ENCODE data around the gene PEPD. TPM values are rescaled to one million over a fixed set of nuclear protein-coding genes. Genes with fewer than 3 reads are reported as not detected.

The PEPD gene
- total RNA-seq, 1 experiment from 2014 or later, result 18.3 TPM

DNA sequence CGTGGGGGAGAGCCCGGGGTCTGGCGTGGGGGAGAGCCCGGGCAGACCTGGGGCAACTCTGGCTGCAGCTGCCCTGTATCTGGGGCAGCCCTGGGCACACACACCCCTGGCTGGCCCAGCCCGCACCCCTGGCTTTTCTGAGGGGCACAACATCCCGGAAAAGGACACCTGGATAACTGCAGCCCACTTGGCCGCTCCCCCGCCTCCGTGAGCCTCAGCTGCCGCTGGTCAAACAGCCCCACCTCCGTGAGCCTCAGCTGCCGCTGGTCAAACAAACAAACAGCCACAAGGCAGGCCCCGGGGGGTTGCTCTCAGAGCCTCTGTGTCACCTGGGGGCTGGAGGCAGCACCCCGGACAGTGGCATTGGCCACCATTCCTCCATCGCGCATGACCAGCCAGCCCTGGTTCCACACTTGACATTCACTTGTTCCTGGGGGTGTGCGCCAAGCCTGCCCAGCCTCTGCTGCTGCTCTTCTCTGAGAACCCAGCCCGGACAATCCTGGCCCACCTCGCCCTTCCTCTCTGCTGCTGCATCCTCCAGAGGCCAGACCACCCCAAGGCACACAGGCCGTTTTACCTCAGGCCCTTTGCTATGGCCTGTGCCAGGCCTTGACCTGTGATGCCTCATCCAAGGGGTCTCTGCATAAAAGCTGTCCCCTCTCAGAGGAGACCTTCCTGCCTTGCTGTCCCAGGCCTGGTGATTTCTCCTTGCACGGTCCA lies 128.1 kb downstream of the PEPD start:
- DNase-seq (ENCODE audit: unreplicated experiment), result no peak
- Mint-ChIP-seq H3K4me1 (ENCODE audit: insufficient read depth, unreplicated experiment) (peaks cover 17% of the 10 kb centered on the region), H3K36me3 (ENCODE audit: insufficient read depth, unreplicated experiment) (no peaks in the 10 kb centered on the region), H3K4me3 (ENCODE audit: unreplicated experiment) (no peak overlapping the region), H3K27ac (ENCODE audit: low read depth, unreplicated experiment) (peak overlapping the region; percentile 51), H3K27me3 (ENCODE audit: insufficient read depth, unreplicated experiment) (no peaks in the 10 kb centered on the region), H3K9me3 (ENCODE audit: unreplicated experiment) (no peaks in the 10 kb centered on the region)
- ChIA-PET POLR2A (interaction anchor here (0.6 to 1.5 kb wide), 8 partner anchors 8 to 217 kb away, joined by 3 to 11 read pairs (median 4); partner anchors contain the start of gene CEBPG), CTCF (interaction anchor here (0.5 to 28.9 kb wide), 5 partner anchors 13 to 154 kb away, joined by 3 to 530 read pairs (median 7); partner anchors contain the start of gene CEBPA)
- intact Hi-C loops (cut with micrococcal nuclease), result loop anchor here (5.0 kb wide), 1 partner anchor 91 kb away; the partner anchor contains the start of gene CEBPA
- BruUV-seq (replicated peaks), result no TSS peak
- no peak for TF ChIP-seq CTCF (IDR thresholded peaks at IDR 0.05; ENCODE audit: unreplicated experiment)

DNA sequence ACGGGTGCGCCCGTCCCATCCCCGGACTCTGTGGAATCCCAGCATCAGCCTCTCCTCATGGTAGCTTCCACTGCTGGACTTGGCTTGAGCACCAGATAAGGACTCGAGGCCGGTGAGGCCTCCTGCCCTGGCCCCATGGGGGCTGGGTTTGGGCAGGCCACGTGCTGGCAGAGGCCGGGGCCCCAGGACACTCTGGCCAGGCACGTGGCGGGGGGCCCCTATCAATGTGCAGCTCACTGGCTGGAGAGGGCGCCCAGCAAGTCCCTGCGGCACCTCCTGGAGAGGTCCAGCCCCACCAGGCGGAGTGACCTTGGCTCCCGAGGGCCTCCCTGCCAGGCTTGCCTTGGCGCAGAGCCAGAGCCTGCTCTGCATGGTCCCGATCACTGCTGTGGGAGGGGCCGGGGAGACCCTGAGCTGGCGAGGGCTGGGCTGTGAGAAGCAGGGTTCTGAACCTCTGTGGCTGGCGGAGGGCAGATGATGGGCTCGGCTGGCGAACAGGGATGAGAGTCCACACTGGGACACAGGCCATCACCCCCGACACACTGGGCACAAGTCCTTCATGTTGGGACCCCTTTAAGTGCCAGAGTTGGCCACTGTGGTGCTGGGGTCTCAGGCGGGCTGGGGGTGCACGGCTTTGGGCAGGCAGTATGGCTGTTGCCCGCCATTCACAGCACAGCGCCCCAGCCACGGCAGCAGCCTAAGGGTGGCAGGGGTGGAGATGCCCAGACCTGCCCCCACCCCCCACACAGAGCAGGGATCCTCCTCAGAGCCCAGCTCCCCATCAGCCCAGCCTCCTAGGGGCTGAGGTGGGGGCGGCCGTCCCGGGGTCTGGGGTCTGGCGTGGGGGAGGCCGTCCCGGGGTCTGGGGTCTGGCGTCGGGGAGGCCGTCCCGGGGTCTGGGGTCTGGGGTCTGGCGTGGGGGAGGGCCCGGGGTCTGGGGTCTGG lies 129.0 kb downstream of the PEPD start:
- no TSS peak for BruUV-seq (replicated peaks)
- H3K9me3 Mint-ChIP-seq (ENCODE audit: unreplicated experiment), result no peaks in the 10 kb centered on the region
- POLR2A ChIA-PET, result interaction anchor here (1.0 to 1.3 kb wide), 4 partner anchors 12 to 18 kb away, joined by 3 to 4 read pairs (median 4); no protein-coding TSS in a partner anchor

DNA sequence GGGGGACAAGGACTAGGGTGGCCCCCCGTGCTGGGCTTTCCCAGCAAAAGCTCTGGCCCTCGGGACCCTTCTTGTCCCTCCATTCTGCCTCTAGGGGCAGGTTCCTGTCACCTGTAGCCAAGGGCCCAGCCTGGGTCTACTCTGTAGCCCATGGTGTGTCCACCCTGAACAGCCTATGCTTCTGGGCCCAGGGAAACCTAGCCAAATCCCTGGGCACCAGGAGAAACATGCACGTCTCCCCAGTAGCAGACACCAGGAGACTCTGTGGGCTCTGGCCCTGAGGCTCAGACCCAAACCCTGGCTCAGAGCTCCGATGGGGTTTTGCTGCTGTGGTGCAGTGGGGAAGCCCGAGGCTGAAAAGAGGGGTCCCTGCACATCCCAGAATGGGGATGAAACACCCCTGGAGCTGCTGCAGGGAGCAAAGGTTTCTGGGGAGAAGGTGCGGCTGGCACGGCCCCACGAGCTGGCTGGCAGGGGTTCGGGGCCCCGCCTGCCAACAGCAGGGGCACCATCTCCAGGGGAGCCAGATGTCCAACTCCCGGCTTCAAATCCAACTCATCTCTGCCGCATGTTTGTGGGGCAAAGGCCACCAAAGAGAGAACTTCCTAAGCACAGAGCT lies 129.9 kb downstream of the PEPD start:
- POLR2A ChIA-PET, result interaction anchor here (1.0 to 1.3 kb wide), 4 partner anchors 11 to 18 kb away, joined by 3 to 4 read pairs (median 4); no protein-coding TSS in a partner anchor
- H3K4me1 Mint-ChIP-seq (ENCODE audit: insufficient read depth, unreplicated experiment), result peaks cover 17% of the 10 kb centered on the region
- BruUV-seq (replicated peaks), result no TSS peak
- CTCF ChIA-PET, result interaction anchor here (0.9 to 5.8 kb wide), 4 partner anchors 10 to 157 kb away, joined by 3 to 33 read pairs (median 5); no protein-coding TSS in a partner anchor
- no peaks in the 10 kb centered on the region for H3K9me3 Mint-ChIP-seq (ENCODE audit: unreplicated experiment)
- H3K27me3 Mint-ChIP-seq (ENCODE audit: insufficient read depth, unreplicated experiment), result no peaks in the 10 kb centered on the region
- DNase-seq (ENCODE audit: unreplicated experiment), result peak; percentile 5
- intact Hi-C loops (cut with micrococcal nuclease), result loop anchor here (5.0 kb wide), 1 partner anchor 89 kb away; the partner anchor contains the start of gene CEBPA
- no peak for TF ChIP-seq CTCF (IDR thresholded peaks at IDR 0.05; ENCODE audit: unreplicated experiment)
- no peak overlapping the region for H3K4me3 Mint-ChIP-seq (ENCODE audit: unreplicated experiment)
- H3K36me3 Mint-ChIP-seq (ENCODE audit: insufficient read depth, unreplicated experiment), result peaks cover 6% of the 10 kb centered on the region
- no peak overlapping the region for H3K27ac Mint-ChIP-seq (ENCODE audit: low read depth, unreplicated experiment)

More for the DNA sequence above, 129.0 kb downstream of the PEPD start:
- H3K4me1 Mint-ChIP-seq (ENCODE audit: insufficient read depth, unreplicated experiment), result peaks cover 17% of the 10 kb centered on the region
- peaks cover under 1% of the 10 kb centered on the region for H3K36me3 Mint-ChIP-seq (ENCODE audit: insufficient read depth, unreplicated experiment)
- CTCF ChIA-PET, result interaction anchor here (0.9 to 28.9 kb wide), 5 partner anchors 11 to 158 kb away, joined by 3 to 530 read pairs (median 5); no protein-coding TSS in a partner anchor
- no peak overlapping the region for H3K27ac Mint-ChIP-seq (ENCODE audit: low read depth, unreplicated experiment)
- no peak for DNase-seq (ENCODE audit: unreplicated experiment)
- intact Hi-C loops (cut with micrococcal nuclease), result loop anchor here (5.0 kb wide), 1 partner anchor 90 kb away; the partner anchor contains the start of gene CEBPA
- no peak for TF ChIP-seq CTCF (IDR thresholded peaks at IDR 0.05; ENCODE audit: unreplicated experiment)
- H3K27me3 Mint-ChIP-seq (ENCODE audit: insufficient read depth, unreplicated experiment), result no peaks in the 10 kb centered on the region
- H3K4me3 Mint-ChIP-seq (ENCODE audit: unreplicated experiment), result no peak overlapping the region

Data from MCF 10A (cell line).